Thyroid gland (tissue), 4 donors: ENCODE results near the gene EXOC3L4. TPM values are rescaled to one million over a fixed set of nuclear protein-coding genes. Genes with fewer than 3 reads are reported as not detected.

Source experiments
- DNase-seq, 2 donors: peaks; one replicate each; pipeline ENCODE4 v3.0.0-alpha.2; 2019
- H3K27ac ChIP-seq, 3 donors: fragments of 200-600 bp; sonication (generic); 1 replicate in 2 of 3; 2 replicates in 1 of 3; pipeline ENCODE4 v1.5.1; 2016 to 2019; ENCODE audit warnings: mild to moderate bottlenecking in 1 of 3, moderate library complexity in 1 of 3
- H3K27me3 ChIP-seq: fragments of 200-600 bp; sonication (generic); one replicate; pipeline ENCODE4 v1.5.1; 2019
- H3K36me3 ChIP-seq, 2 donors: fragments of 200-600 bp; sonication (generic); one replicate each; pipeline ENCODE4 v1.5.1; 2016 to 2019
- H3K4me1 ChIP-seq, 2 donors: fragments of 200-600 bp; sonication (generic); one replicate each; pipeline ENCODE4 v1.5.1; 2017 to 2019
- H3K4me3 ChIP-seq, 3 donors: fragments of 200-600 bp; sonication (generic); replicated peaks in 1 of 3; 1 replicate in 2 of 3; 2 replicates in 1 of 3; pipeline ENCODE4 v1.5.1; 2016; ENCODE audit warnings: mild to moderate bottlenecking in 1 of 3
- H3K9me3 ChIP-seq: fragments of 200-600 bp; sonication (generic); one replicate; pipeline ENCODE4 v1.5.1; 2017
- POLR2A ChIP-seq, 2 donors: fragments of 450-650 bp; IDR thresholded peaks; one replicate each; pipeline ENCODE4 v1.6.1; 2017; ENCODE audit warnings: antibody characterized with exemption in 2 of 2, mild to moderate bottlenecking in 2 of 2, moderate library complexity in 1 of 2
- WGBS, 2 donors: methylation state at CpG; one replicate each; pipeline ENCODE4 v1.1.5; 2017; 5-methylcytosine and 5-hydroxymethylcytosine counted together
- intact Hi-C: fragments of 100-400 bp; cut with DNase I; formaldehyde crosslinking; loops from one replicate; pipeline ENCODE4 v1.15.1; 2023
- total RNA-seq, 4 donors: library from RNA; depleted of rRNA; stranded (reverse); fragments of >200 nt; gene quantifications; one replicate each; pipeline ENCODE4 v1.2.3, GENCODE V29; 2016
- TF ChIP-seq, protein P1 (sequence below), 6 experiments: fragments of 200-600 bp in 3 of 6; fragments of 450-650 bp in 3 of 6; sonication (generic) in 3 of 6; IDR thresholded peaks; one replicate each; pipeline ENCODE4 v1.5.1; 2016 to 2019; ENCODE audit warnings: antibody characterized with exemption in 6 of 6, mild to moderate bottlenecking in 2 of 6, inconsistent platforms in 1 of 6, moderate library complexity in 1 of 6

Gene EXOC3L4
- total RNA-seq, 4 donors from 2014 or later = 0.44 to 0.78 TPM; not detected in 2

GRCh38 chr14:103087343-103087835, 7.1 kb upstream of the EXOC3L4 start:
- no peak overlapping the region for H3K4me3 ChIP-seq
- 74 to 81% methylated on average over 7 to 11 of the region's 13 CpGs for WGBS, 2 donors
- no peak for DNase-seq
- TF ChIP-seq, protein P1, sequence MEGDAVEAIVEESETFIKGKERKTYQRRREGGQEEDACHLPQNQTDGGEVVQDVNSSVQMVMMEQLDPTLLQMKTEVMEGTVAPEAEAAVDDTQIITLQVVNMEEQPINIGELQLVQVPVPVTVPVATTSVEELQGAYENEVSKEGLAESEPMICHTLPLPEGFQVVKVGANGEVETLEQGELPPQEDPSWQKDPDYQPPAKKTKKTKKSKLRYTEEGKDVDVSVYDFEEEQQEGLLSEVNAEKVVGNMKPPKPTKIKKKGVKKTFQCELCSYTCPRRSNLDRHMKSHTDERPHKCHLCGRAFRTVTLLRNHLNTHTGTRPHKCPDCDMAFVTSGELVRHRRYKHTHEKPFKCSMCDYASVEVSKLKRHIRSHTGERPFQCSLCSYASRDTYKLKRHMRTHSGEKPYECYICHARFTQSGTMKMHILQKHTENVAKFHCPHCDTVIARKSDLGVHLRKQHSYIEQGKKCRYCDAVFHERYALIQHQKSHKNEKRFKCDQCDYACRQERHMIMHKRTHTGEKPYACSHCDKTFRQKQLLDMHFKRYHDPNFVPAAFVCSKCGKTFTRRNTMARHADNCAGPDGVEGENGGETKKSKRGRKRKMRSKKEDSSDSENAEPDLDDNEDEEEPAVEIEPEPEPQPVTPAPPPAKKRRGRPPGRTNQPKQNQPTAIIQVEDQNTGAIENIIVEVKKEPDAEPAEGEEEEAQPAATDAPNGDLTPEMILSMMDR (IDR thresholded peaks at IDR 0.05) = no peak
- no peak for TF ChIP-seq POLR2A (IDR thresholded peaks at IDR 0.05)
- H3K27me3 ChIP-seq = no peaks in the 10 kb centered on the region
- H3K4me1 ChIP-seq = peaks cover 0 to 13% of the 10 kb centered on the region in 2 donors
- H3K36me3 ChIP-seq = no peaks in the 10 kb centered on the region
- no peaks in the 10 kb centered on the region for H3K9me3 ChIP-seq
- intact Hi-C loops = no loop called here
- H3K27ac ChIP-seq = no peak overlapping the region

GRCh38 chr14:103088921-103089320, 5.6 kb upstream of the EXOC3L4 start:
- intact Hi-C loops = no loop called here
- H3K9me3 ChIP-seq = no peaks in the 10 kb centered on the region
- H3K4me3 ChIP-seq = no peak overlapping the region
- 83 to 93% methylated on average over 6 of the region's 6 CpGs for WGBS, 2 donors
- H3K27ac ChIP-seq = no peak overlapping the region
- no peaks in the 10 kb centered on the region for H3K36me3 ChIP-seq
- no peaks in the 10 kb centered on the region for H3K27me3 ChIP-seq
- TF ChIP-seq POLR2A (IDR thresholded peaks at IDR 0.05) = no peak
- TF ChIP-seq, protein P1 (IDR thresholded peaks at IDR 0.05) = no peak
- DNase-seq = no peak
- H3K4me1 ChIP-seq = peaks cover 0 to 12% of the 10 kb centered on the region in 2 donors

DNA sequence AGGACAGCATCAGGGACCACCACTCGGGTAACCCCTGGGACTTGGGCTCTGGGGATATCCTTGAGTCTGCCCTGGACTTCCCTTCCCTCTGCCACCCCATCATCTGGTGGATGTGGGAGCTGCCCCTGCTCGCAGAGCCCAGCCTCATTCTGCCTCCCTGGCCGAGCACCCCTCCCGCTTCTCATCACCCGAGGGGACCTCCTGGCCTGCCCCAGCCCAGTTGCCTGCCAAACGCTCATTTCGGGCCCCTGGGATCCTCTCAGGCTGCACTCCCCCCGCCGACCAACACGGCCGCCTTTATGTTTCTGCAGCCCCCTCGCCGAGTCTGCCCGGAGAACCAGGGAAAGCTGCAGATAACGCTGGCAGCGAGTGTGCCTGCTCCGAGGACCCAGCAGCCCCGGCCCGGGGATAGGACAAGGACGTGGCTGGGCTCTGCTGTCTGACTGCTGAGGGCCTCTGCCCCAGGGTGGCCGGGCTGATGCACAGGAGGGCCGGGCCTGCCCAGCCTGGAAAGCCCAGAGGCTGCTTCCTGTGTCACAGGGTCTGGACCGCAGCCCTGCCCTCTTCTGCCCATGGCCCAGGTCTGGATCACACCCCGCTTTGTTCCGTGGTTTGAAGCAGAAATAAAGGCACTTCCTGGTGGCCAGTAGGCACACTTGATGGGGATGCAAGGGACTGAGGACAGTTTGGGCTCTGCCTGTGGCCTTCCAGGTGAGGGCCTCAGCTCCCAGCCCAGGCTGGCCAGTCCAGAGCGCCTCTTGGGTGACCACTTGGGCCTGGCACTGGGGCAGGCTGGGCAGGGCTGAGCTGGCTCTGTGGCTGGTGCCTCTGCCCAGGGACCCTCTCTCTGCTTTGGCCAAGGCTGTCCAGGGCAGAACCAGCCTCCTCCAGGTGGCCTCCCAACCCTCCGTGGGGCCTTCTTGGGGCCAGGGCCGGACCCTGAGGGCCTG, 4.9 kb upstream of the EXOC3L4 start:
- Histone ChIP-seq H3K4me3 (no peak overlapping the region), H3K4me1 (peaks cover 0 to 8% of the 10 kb centered on the region in 2 donors), H3K9me3 (no peaks in the 10 kb centered on the region), H3K27ac (no peak overlapping the region), H3K36me3 (no peaks in the 10 kb centered on the region), H3K27me3 (no peaks in the 10 kb centered on the region)
- DNase-seq = no peak
- TF ChIP-seq POLR2A (IDR thresholded peaks at IDR 0.05) = no peak
- TF ChIP-seq, protein P1 (IDR thresholded peaks at IDR 0.05) = no peak
- intact Hi-C loops = loop anchor here (10.0 kb wide), 1 partner anchor 395 kb away; no protein-coding TSS in a partner anchor
- whole genome bisulfite sequencing, 2 donors = 91 to 95% methylated on average over 19 to 21 of the region's 28 CpGs

DNA sequence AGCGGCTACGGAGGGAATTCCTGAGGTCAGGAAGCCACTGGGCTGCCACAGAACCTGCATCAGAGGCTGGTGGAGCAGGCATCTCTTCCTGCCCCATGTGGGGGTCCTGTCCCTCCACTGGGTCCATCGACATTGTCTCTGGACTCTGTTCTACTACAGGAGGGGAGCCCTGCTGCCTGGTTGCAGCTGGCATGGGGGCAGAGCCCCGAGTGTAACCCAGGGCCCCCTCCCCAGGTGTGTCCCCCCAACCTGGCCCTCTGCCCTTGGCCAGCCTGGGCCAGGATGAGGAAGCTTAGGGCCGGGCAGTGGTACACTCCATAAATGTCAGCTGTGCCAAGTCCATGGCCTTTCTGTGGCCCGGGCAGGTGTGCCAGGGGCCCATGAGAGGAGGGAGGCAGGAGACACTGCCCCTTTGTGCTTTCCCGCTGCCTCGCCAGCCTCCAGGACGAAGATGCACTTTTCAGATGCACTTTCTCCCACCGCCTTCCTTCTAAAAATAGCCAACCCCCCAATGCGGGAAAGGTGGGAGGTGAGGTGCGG, 4.0 kb upstream of the EXOC3L4 start:
- TF ChIP-seq, protein P1 (IDR thresholded peaks at IDR 0.05) = no peak
- no peak for TF ChIP-seq POLR2A (IDR thresholded peaks at IDR 0.05)
- 86 to 92% methylated on average over 9 to 11 of the region's 12 CpGs for WGBS, 2 donors
- Histone ChIP-seq H3K27me3 (no peaks in the 10 kb centered on the region), H3K36me3 (no peaks in the 10 kb centered on the region), H3K4me1 (peaks cover 0 to 8% of the 10 kb centered on the region in 2 donors), H3K4me3 (no peak overlapping the region), H3K27ac (no peak overlapping the region), H3K9me3 (no peaks in the 10 kb centered on the region)
- intact Hi-C loops = loop anchor here (10.0 kb wide), 1 partner anchor 396 kb away; no protein-coding TSS in a partner anchor
- no peak for DNase-seq
